CD4-positive, alpha-beta T cell (primary cell): ENCODE data around the gene GPC1. TPM values are rescaled to one million over a fixed set of nuclear protein-coding genes. Genes with fewer than 3 reads are reported as not detected.

Source experiments
- ATAC-seq: fragments of 200-7000 bp; cut with Tn5 transposase; one replicate; pipeline ENCODE4 v1.10.0; 2022; ENCODE audit warnings: mild to moderate bottlenecking; ENCODE audit not compliant: poor library complexity
- CTCF ChIA-PET: fragments of 350-600 bp; sonication (Branson Sonifier 250); formaldehyde crosslinking; loops from one replicate; lab custom pipeline; 2021; ENCODE audit warnings: antibody characterized with exemption, inconsistent platforms; lab: Charles Lee
- POLR2A ChIA-PET: fragments of 350-600 bp; sonication (Branson Sonifier 250); formaldehyde crosslinking; loops from one replicate; lab custom pipeline; 2021; ENCODE audit warnings: antibody characterized with exemption, inconsistent platforms; lab: Charles Lee
- DNase-seq, 14 experiments: peaks; one replicate each; pipeline ENCODE4 v3.0.0-alpha.2; 2013 to 2020; ENCODE audit warnings: mixed read lengths in 2 of 14
- H3K27ac ChIP-seq, 2 donors: one replicate each; pipeline versions ENCODE4 v1.5.1 to v1.7.0; 2013; ENCODE audit warnings: low read length in 2 of 2, low read depth in 1 of 2, mild to moderate bottlenecking in 1 of 2
- H3K27me3 ChIP-seq, 2 experiments: 1 replicate in 1 of 2; 2 replicates in 1 of 2; pipeline versions ENCODE4 v1.6.1 to v1.7.0; 2013; ENCODE audit warnings: low read length in 2 of 2, control low read depth in 1 of 2, mild to moderate bottlenecking in 1 of 2, moderate library complexity in 1 of 2; ENCODE audit not compliant: insufficient read depth in 2 of 2, control insufficient read depth in 1 of 2
- H3K36me3 ChIP-seq: one replicate; pipeline ENCODE4 v1.6.1; 2013; ENCODE audit warnings: low read length, control low read depth; ENCODE audit not compliant: insufficient read depth
- H3K4me1 ChIP-seq: one replicate; pipeline ENCODE4 v1.6.1; 2013; ENCODE audit warnings: low read length, control low read depth; ENCODE audit not compliant: insufficient read depth
- H3K4me3 ChIP-seq: one replicate; pipeline ENCODE4 v1.5.1; 2013; ENCODE audit warnings: mild to moderate bottlenecking, low read length, moderate library complexity
- H3K9me3 ChIP-seq, 2 experiments: 1 replicate in 1 of 2; 2 replicates in 1 of 2; pipeline versions ENCODE4 v1.6.1 to v1.7.0; 2013; ENCODE audit warnings: low read length in 2 of 2, mild to moderate bottlenecking in 2 of 2, control low read depth in 1 of 2, moderate library complexity in 1 of 2; ENCODE audit not compliant: control insufficient read depth in 1 of 2, insufficient read depth in 1 of 2
- H3K27ac Mint-ChIP-seq: one replicate; pipeline ENCODE4 v1.8.0; 2020; ENCODE audit warnings: mixed read lengths
- H3K27me3 Mint-ChIP-seq: one replicate; pipeline ENCODE4 v1.8.0; 2021; ENCODE audit warnings: mixed read lengths
- H3K36me3 Mint-ChIP-seq: one replicate; pipeline ENCODE4 v1.8.0; 2021; ENCODE audit warnings: low read depth, mixed read lengths
- H3K4me1 Mint-ChIP-seq: one replicate; pipeline ENCODE4 v1.8.0; 2021; ENCODE audit warnings: low read depth, mixed read lengths
- H3K4me3 Mint-ChIP-seq: one replicate; pipeline ENCODE4 v1.8.0; 2020; ENCODE audit warnings: mild to moderate bottlenecking, mixed read lengths
- H3K9me3 Mint-ChIP-seq: one replicate; pipeline ENCODE4 v1.8.0; 2020; ENCODE audit warnings: mixed read lengths
- CTCF ChIP-seq: fragments of 200-600 bp; IDR thresholded peaks from one replicate; pipeline ENCODE4 v1.8.0; 2022; ENCODE audit warnings: antibody characterized with exemption, mild to moderate bottlenecking
- intact Hi-C, 2 experiments: fragments of 100-400 bp; cut with DNase I in 1 of 2; cut with micrococcal nuclease in 1 of 2; formaldehyde crosslinking; loops; one replicate each; pipeline versions ENCODE4 v1.15.1 to v1.9.0; 2023 to 2025; cut with DNase I, micrococcal nuclease
- total RNA-seq, 174 experiments: library from RNA in 2 of 174; stranded (reverse) in 2 of 174; gene quantifications; one replicate each; pipeline ENCODE4 v1.2.3 and lab custom pipeline; 2021 to 2026

The GPC1 gene
- total RNA-seq, 2 experiments from 2014 or later: 0.58 to 0.98 TPM

- DNase-seq (peak in 2 of 14 experiments; percentile 7 to 8), ATAC-seq (no peak)
- Histone ChIP-seq H3K27ac (no peak overlapping the region), H3K36me3 (no peaks in the 10 kb centered on the region), H3K27me3 (no peaks in the 10 kb centered on the region), H3K4me1 (peaks cover 20% of the 10 kb centered on the region), H3K4me3 (no peak overlapping the region), H3K9me3 (no peaks in the 10 kb centered on the region)
- no peak for TF ChIP-seq CTCF
- H3K4me3 Mint-ChIP-seq: no peak overlapping the region
- H3K9me3 Mint-ChIP-seq: no peaks in the 10 kb centered on the region
- no peaks in the 10 kb centered on the region for H3K27me3 Mint-ChIP-seq
- H3K36me3 Mint-ChIP-seq: no peaks in the 10 kb centered on the region
- ChIA-PET CTCF (no interaction called here), POLR2A (no interaction called here)
- intact Hi-C loops: no loop called here
- H3K27ac Mint-ChIP-seq: no peak overlapping the region
- peaks cover 16% of the 10 kb centered on the region for H3K4me1 Mint-ChIP-seq
These were observed 33.5 kb upstream of the GPC1 start for GRCh38 chr2:240401781-240402551.

GRCh38 chr2:240402566-240403272 lies 32.7 kb upstream of the GPC1 start:
- Histone ChIP-seq H3K4me1 (peaks cover 20% of the 10 kb centered on the region), H3K27ac (no peak overlapping the region), H3K9me3 (no peaks in the 10 kb centered on the region), H3K27me3 (no peaks in the 10 kb centered on the region), H3K36me3 (no peaks in the 10 kb centered on the region), H3K4me3 (peak overlapping the region; percentile 30)
- peaks cover 16% of the 10 kb centered on the region for H3K4me1 Mint-ChIP-seq
- H3K27ac Mint-ChIP-seq: peak overlapping the region; percentile 50
- ATAC-seq: no peak
- H3K4me3 Mint-ChIP-seq: peak overlapping the region; percentile 45
- intact Hi-C loops: no loop called here
- no peak for TF ChIP-seq CTCF
- H3K36me3 Mint-ChIP-seq: no peaks in the 10 kb centered on the region
- peak in 2 of 14 experiments; percentile 3 to 25 for DNase-seq
- no peaks in the 10 kb centered on the region for H3K9me3 Mint-ChIP-seq
- POLR2A ChIA-PET: no interaction called here
- CTCF ChIA-PET: no interaction called here
- H3K27me3 Mint-ChIP-seq: peaks cover 3% of the 10 kb centered on the region

- TF ChIP-seq CTCF: no peak
- intact Hi-C loops: no loop called here
- Mint-ChIP-seq H3K4me1 (peaks cover 16% of the 10 kb centered on the region), H3K9me3 (no peaks in the 10 kb centered on the region), H3K36me3 (no peaks in the 10 kb centered on the region), H3K4me3 (peak overlapping the region; percentile 45), H3K27ac (peak overlapping the region; percentile 50), H3K27me3 (peaks cover 7% of the 10 kb centered on the region)
- peaks cover 20% of the 10 kb centered on the region for H3K4me1 ChIP-seq
- ChIA-PET POLR2A (no interaction called here), CTCF (no interaction called here)
- ATAC-seq: no peak
- H3K4me3 ChIP-seq: peak overlapping the region; percentile 30
- H3K9me3 ChIP-seq: no peaks in the 10 kb centered on the region
- DNase-seq: peak in 2 of 14 experiments; percentile 2 to 14
- H3K27ac ChIP-seq: no peak overlapping the region
- no peaks in the 10 kb centered on the region for H3K27me3 ChIP-seq
- no peaks in the 10 kb centered on the region for H3K36me3 ChIP-seq
These were observed 31.9 kb upstream of the GPC1 start for GRCh38 chr2:240403396-240404104.
